NCI-H2196 treated with DMSO at 0.1 percent for 48 hours (cell line): ENCODE data around the gene SLC7A6.

Experiments
- DNase-seq: peaks from one replicate; lab custom pipeline; 2025; ENCODE audit not compliant: unreplicated experiment; lab: John Stamatoyannopoulos, UW

The SLC7A6 gene

DNA sequence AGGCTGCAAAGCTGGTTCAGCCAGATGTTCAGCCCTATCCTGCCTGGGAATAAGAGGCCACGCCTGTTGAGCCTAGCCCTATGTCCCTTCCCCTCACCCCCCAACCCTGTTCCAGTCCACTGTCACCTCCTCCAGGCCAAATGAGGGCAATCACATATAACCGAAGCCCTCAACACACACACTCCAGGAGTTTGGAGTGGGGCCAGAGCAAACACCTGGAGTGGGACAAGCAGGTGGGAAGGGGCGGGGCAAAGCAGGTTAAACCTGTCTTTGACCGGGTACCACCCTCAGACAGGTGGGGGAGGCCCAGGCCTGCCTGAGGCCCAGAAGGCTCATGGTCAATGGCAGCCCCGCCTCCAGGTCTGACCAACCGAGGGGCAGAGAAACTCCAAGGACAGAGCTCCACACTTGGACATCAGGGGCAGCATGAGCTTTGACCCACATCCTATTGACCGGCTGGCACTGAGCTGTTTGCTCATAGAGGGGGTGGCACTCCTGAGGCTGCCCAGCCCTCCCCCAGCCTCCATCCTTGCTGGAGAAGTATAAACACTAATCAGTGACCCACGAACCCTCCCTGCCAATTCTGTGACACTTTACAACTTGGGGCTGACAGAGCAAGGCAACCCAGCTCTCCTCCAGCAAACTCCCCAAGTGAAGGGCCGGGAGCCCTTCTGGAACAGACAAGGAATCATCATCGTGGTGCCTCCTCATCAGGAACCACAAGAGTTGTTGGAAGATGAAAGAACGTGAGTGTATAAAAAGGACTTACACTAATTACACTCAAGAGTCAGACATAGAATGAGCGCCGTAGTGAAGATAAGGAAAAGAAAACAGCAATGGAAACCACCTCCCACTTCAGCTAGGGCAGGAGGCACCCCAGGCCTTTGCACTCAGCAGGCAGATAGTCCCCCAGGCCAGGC is 29.9 kb upstream of the SLC7A6 start:
- DNase-seq, result peak; percentile 59

DNA sequence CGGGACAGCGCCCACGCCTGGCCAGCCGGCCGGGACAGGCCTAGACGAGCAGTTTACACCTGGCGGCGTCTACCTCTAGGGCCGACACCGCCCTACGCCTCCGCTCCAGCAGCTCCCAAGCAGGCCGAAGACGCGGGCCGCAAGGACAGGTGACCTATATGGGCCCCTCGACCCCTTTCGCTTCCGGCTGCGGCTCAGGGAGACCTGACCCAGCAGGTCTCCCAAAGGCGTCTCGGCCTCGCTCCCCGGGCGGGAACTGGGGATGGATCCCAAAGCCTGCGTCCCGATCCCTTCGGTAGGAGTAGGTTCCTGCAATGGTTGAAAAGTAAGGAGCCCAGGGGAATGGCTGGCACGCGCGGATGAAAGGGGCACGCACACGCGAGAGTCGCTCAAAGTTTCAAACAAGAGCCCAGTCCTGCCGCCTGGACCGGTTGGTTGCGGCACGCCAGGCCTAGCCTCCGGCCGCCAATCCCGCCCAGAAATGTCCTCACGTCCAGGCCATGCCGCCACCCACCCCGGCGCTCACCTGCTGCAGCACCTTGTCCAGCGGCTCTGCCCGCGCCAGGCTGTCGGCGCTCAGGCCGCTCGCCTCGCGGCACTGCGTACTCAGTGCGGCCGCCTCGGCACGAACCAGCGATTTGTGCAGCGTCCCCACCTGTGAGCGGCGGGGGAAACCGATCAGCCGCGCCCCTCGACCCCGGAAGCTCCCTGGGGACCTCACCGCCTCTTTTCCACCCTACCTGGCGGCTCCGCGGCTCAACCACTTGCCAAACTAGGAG is 29.0 kb upstream of the SLC7A6 start:
- no peak for DNase-seq

DNA sequence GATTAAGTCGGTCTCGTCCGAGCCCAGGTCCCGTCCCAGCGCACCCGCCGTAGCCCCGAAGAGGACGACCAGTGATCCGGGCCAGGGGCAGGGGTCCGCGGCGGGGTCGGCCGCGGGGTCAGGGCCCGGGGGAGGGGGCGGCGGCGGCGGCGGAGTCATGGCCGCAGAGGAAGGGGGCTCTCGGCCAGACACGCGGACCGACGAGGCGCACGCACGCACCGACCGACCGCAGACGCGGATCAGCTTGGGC is 28.5 kb upstream of the SLC7A6 start, which contains the start of gene ESRP2:
Gene ESRP2, minus strand, starts transcription at position 241 of the 250 bp plus-strand sequence. Its CDS starts 82 bp downstream, at position 159.
- no peak for DNase-seq

DNA sequence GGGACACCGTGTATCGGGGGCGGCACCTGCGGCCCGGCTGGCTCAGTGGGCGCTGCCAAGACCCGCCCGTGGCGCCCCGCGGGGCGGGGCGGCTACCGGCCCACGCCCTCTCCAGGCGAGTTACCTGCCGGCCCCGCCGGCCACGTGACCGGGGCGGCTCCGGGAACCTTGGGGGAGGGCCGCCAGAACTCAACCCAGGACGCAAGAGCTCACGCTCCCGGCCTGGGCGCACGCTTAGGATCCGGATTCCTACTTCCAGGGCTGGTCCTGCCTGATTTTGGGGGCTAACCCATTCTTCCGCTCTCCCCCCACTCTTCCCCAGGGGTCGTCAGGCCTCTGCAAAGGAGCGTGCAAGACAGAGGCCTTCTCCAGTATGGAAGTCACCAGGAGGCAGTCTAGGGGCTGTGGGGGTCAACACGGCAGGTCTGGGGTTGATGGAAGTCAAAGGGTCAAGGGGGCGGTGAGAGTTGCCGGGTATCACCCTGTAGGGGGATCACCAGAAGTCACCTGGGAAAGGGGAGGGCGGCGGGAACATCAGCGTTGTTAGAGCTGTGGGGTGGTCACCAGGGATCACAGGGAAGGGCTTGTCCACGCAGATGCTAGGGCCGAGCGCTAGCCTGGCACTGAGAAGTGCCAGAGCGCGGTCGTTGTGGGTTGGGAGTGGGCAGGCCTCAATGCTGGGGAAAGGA is 28.0 kb upstream of the SLC7A6 start:
- peak; percentile 48 for DNase-seq

DNA sequence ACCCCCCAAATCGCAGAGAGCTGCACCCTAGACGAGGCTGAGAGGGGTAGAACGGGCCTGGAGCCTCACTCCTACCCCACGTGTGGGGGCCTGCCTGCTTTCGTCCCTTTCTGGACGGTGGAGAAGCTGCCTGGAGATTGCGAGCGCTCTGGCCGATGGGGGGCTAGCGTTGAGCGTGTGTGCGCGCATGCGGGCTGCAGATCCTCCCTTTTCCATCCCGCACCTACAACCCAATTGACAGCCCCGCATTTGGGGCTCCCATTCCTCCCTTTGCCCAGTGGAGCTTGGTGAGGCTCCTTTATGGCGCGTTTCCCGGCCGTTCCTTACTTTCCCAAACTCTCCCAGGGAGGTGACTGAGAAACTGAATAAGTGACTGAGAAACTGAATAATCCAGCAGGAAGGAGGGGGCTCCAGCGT is 27.5 kb upstream of the SLC7A6 start:
- no peak for DNase-seq

DNA sequence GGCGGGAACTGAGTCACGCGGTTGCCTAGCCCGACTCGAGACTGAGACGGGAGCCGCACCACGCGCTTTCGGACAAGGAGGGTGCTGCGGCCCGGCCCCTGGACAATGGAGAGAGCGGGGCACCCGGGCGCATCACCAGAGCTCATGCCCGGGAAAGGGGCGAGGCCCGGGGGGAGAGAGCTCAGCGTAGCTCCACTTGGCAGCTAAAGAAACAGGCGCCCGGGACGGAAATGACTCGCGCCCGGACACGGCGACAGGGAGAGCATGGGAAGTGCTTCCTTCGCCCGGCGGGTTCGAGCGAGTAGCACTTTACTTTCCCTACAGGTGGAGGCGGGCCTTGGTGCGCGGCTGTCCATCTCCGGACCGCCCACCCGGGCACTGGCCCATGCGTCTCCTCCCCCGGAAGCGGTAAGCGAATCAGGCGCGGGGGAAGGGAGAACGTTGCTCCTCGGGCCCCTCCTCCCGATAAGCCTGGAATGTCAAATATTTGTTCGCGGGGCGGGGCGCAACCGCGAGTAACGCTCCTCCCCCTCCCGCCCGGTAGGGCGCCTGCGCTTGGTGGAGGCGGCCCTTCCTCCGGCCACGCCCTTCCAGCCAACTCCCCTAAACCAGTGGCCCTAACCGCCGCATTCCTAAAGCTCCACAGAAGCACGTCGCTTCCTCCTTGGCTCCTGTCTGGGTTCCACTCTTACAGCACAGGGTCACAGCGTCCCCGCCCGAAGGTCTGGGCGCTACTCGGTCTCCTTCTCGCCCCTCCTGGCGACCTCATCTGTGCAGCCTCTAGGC is 26.9 kb upstream of the SLC7A6 start:
- DNase-seq, result peak; percentile 87

DNA sequence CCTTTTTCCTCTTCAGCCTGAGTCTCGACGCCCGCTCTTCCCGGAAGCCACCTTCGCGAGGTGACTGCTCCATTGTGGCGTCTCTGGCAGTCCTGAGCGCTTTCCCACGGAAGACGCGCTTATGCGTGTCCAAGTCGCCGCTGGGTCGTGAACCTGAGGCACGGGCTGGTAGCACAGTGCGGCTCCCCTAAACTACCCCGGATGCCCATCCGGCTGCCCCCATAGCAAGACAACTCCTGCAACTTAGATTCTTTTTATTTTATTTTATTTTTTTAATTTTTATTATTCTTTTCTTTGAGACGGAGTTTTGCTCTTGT is 26.3 kb upstream of the SLC7A6 start:
- DNase-seq, result no peak

DNA sequence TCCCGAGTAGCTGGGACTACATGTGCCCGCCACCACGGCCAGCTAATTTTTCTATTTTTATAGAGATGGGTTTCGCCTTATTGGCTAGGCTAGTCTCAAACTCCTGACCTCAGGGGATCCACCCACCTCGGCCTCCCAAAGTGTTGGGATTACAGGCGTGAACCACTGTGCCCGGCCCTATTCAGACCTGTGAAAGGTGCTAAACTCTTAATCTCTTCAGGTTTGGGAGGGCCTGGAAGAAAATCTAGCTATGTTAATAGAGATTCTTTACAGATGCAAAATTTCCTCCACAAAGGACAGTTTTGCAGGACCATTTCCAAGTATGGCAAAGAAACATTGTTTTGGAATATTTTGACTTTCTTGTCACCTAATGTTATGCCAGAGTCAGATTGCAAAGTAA is 22.2 kb upstream of the SLC7A6 start:
- no peak for DNase-seq

DNA sequence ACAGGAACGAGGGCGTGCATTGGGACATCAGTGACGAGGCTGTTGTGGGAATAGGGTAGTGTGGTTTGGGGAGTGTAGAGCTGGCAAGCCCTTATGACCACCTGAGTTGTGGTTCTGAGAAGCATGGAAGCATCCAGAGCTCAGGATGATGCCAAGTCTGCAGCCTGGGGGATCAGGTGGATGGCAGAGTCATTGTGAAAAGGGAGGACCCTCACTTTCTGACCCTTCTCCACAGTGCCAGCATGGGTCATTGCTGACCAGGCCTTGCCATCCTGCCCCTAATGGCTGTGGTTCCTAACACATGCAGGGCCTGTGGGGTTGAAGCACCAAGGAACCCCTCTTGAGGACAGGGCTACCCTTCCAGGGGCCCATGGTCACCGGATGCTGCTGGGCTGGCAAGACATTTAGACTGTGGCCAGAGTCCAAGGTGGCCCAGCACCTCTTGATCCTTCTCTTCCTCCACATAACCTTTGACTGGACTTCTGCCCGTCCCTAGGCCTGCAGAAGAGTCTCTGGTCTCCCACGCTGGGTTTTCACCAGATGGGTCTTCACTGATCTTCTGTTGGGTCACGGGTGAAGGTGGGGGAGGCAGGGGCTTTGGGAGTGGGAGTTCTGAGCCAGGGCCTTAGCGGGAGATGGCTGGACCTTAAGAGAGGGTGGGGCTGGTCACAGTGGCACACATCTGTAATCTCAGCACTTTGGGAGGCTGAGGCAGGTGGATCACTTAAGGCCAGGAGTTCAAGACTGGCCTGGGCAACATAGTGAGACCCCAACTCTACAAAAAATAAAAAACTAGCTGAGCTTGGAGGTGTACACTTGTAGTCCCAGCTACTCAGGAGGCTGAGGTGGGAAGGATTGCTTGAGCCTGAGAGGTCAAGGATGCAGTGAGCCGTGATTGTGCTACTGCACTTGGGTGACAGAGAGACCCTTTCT is 21.1 kb upstream of the SLC7A6 start:
- DNase-seq, result no peak

DNA sequence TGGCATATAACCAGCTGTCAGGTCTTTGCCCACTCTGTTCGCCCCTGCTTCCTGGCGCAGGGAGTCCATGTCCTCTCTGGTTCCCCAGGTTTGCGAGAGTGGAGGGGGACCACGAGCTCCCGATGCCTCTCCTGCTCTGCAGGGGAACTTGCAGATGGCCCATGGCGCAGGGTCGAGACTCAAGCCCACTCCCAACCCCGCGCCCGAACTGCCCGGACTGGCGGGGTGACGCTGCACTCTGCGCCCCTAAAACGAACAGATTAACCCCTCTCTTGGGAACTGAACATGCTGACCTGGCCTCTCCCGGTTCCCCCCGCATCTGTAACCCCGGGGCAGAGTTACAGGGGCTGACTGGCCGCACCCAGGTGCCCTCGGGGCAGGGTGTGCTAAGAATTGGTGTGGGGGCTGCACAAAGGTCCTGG is 19.8 kb upstream of the SLC7A6 start:
- DNase-seq, result no peak

DNA sequence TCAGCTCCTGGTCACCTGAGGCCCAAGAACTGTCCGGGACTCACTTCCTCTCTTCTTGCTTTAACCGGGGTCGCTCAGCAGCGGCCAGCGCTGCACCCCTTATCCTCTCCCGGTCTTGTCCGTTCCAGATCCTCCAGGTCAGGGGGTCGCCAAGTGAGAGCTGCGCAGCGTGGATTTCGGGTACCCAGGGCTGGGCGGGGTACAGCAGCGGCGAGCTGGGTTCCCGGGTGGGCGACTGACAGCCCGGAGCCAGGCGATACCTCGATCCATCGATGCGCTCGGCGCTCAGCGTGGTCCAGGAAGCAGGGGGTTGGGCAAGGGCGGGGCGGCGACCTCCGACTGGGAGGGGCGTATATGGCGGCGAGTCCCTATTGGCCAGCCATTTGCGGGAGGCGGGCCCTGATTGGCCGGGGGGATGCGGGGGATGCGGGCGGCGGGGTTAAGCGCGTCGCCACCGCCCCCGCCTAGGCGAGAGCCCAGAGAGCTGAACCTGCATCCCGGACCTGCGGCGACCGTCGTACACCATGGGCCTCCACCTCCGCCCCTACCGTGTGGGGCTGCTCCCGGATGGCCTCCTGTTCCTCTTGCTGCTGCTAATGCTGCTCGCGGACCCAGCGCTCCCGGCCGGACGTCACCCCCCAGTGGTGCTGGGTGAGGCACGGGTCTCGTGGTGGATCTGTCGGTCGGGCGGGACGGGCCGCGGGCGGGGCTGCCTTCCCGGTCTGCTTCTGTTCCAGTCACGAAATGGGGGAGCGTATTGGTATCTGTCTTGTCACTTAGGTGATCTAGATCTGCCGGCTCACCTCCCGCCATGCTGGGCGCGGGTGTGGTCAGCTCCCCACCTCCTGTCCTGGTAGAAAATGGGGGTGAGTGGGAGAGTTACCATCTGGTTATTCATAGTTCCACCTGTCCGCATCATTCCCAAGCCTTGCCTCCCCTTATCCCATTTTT is 19.1 kb upstream of the SLC7A6 start, which contains the start of gene PLA2G15:
Gene PLA2G15, plus strand, starts transcription at position 471 of the 951 bp plus-strand sequence. Its CDS starts 54 bp downstream, at position 525.
- peak; percentile 30 for DNase-seq

DNA sequence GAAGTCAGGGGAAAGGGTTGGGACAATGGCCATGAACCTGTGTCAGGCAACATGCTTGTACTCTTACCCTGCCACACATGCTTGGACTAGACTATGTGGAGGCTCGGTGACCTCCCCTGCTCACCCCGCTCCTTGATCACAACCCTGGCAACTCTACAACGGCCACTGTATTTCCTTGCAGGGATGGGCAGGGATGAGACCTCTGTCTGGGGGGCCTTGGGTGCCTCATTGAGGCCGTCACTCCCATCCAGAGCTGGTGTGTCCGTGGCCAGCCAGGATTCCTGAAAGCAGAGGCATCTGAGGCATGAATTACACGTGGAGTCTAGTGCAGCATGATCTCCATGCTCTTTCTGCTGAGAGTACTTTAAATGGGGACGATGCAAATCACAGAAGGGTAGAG is 18.2 kb upstream of the SLC7A6 start:
- no peak for DNase-seq

DNA sequence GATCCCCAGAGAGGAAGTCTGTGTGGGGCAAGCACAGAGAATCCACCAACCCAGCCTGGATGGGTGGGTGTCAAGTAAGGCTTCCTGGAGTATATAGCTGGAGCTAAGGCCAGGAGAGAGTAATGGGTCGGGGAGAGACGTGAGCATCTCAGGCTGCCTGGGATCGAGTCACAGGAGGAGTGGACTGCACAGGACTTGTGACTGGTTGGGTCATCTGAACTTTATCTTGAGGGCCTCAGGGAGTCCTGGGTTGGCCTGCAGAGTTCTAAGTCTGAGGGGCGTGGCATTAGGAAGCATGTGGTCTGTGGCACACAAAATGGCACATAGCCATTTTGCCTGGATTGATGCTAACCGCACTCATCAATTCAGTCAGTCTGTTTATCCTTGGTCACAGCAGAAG is 17.7 kb upstream of the SLC7A6 start:
- no peak for DNase-seq

DNA sequence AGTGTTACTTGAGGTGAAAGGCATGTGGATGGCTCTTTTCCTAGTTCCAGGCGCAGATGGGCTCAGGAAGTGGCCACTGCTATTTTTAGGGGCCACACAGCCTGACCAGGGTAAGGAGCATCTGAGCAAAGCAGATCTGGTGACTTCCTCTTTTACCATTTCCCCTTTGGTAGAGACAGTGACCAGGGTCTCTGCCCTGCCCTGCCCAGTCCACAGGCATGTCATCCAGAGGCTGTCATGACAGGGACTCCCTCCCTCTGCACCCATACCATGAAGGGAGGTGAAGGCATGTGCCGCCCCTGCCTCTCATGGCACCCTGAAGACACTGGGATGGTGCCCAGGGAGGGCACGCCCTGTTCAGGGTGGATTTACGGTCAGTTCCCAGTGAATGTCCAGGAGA is 16.9 kb upstream of the SLC7A6 start:
- no peak for DNase-seq

DNA sequence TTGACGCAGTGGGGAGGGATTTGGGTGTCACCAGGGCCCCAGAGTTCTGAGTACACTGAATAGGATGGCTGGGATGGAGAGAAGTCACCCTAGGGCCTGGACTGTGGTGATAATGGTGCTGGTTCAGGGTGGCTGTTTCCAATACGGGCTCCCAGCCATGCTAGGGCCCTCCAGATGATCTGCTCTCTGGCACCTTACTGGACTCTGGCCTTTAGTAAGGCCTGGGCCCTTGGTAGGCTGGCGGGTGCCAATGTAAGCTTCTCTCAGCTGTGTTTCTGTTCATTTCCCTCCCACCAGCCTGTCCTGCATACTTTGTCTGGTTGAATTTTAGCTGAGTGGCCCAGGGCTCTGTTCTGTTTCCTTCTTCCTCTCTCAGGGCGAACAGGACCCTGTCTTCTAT is 16.4 kb upstream of the SLC7A6 start:
- DNase-seq, result no peak

DNA sequence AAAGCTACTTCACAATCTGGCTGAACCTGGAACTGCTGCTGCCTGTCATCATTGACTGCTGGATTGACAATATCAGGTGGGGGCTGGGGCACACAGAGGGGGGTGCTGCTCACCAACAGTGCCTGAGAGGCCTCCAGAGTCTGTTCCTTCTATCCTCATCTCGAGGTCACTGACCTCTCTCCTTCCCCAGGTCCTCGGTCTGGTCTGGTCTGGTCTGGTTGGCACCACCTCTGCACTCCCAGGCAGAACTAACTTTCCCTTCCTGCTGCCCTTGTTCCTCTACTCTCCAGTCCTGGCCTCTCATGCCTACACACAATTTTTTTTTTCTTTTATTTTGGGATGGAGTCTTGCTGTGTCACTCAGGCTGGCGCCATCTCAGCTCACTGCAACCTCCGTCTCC is 15.0 kb upstream of the SLC7A6 start:
- no peak for DNase-seq

DNA sequence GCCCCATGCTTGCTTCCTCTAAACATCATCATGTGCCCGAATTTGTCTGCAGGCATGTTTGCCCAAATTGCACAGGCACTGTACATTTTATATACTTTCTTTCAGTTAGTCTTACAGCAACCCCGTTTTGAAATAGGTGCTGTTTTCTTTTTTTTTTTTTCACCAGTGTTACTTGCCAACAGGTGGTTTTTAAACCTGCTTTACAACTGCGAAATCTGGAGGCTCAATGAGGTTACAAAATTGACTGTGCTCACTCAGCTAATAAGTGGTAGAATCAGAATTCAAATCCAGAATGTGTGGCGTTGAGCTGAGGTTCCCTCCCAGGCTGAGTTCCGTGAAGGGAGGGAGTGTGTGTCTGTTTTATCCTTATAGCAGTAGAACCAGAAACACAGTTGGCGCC is 13.4 kb upstream of the SLC7A6 start:
- no peak for DNase-seq

DNA sequence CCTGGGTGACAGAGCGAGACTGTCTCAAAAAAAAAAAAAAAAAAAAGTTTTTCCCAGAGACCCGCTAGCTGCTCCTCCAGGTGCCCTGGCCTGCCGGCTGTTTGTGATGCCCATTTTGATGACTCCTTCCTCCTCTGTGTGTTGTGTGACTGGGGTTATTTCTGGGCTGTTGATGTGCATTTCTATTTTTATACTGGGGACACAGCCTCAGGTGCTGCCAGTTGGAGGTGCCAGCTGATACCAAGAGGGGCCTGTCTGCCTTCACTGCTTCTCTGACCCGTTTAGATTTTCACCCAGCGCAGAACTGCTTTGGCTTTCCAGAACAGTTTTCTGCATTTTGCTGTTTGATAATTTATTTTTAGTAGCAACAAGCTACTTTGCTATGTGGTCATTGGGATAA is 12.5 kb upstream of the SLC7A6 start:
- no peak for DNase-seq

DNA sequence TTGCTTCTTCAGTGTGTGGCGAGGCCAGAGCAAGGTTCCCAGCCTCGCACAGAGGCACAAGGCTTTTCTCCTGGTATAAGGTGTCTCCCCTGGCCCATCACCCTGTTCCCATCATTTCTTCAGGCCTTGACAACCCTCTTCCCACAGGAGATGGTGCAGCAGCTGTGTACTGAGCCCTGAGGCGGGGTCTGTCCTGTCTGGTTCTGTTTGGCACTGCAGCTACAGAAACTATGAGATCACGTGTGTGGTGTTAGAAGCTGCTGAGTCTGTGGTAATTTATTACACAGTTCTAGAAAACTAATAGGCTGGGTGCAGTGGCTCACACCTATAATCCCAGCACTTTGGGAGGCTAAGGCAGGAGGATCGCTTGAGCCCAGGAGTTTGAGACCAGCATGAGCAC is 11.9 kb upstream of the SLC7A6 start:
- DNase-seq, result no peak
